Fibroblast of mammary gland (primary cell): ENCODE measurements around the gene PSMB5.
A peak's percentile ranks its signal among the peaks of the same experiment; 100 is the strongest.

Experiments
- DNase-seq: peaks from one replicate; pipeline ENCODE4 v3.0.0-alpha.2; 2010; ENCODE audit warnings: low read depth
- H3K4me3 ChIP-seq: 2 replicates; pipeline ENCODE4 v1.5.1; 2011; ENCODE audit warnings: low read depth, mild to moderate bottlenecking, low read length, moderate library complexity; ENCODE audit not compliant: control insufficient read depth
- TF ChIP-seq, protein P1 (sequence below): conservative IDR thresholded peaks from 2 replicates; pipeline ENCODE4 v1.5.1; 2011; ENCODE audit warnings: low read depth, low read length, inconsistent platforms; ENCODE audit not compliant: control insufficient read depth, insufficient read depth

PSMB5 gene

DNA sequence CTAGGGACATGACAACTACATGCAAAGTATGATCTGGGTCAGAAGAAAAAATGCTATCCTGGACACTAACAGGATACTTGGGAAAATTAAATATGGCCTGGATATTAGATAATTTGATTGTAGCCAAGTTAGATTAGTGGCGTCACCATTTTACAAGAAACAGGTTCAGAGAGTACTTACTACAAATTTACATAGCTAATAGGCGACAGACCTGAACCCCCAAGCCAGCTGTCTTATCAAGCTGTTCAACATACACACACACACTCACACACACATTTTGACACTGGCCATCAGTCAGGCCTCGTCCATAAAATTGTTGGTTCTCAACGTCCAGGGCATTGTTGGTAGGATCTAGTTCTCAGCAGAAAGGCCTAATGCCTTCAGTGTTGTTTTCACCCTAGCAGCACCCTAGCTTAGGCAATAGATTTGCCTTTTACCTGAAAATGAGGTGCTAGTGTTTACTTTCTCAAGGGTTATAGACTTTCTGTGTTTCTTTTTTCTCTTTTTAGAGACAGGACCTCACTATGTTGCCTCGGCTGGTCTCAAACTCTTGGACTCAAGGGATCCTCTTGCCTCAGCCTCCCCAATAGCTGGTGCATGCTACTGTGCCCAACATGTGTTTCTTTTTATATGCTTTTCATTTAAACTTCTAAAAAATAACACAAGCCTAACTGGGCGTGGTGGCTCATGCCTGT, 21.5 kb downstream of the PSMB5 start:
- H3K4me3 ChIP-seq, result no peak overlapping the region
- no peak for DNase-seq
- TF ChIP-seq, protein P1, sequence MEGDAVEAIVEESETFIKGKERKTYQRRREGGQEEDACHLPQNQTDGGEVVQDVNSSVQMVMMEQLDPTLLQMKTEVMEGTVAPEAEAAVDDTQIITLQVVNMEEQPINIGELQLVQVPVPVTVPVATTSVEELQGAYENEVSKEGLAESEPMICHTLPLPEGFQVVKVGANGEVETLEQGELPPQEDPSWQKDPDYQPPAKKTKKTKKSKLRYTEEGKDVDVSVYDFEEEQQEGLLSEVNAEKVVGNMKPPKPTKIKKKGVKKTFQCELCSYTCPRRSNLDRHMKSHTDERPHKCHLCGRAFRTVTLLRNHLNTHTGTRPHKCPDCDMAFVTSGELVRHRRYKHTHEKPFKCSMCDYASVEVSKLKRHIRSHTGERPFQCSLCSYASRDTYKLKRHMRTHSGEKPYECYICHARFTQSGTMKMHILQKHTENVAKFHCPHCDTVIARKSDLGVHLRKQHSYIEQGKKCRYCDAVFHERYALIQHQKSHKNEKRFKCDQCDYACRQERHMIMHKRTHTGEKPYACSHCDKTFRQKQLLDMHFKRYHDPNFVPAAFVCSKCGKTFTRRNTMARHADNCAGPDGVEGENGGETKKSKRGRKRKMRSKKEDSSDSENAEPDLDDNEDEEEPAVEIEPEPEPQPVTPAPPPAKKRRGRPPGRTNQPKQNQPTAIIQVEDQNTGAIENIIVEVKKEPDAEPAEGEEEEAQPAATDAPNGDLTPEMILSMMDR, result no peak

DNA sequence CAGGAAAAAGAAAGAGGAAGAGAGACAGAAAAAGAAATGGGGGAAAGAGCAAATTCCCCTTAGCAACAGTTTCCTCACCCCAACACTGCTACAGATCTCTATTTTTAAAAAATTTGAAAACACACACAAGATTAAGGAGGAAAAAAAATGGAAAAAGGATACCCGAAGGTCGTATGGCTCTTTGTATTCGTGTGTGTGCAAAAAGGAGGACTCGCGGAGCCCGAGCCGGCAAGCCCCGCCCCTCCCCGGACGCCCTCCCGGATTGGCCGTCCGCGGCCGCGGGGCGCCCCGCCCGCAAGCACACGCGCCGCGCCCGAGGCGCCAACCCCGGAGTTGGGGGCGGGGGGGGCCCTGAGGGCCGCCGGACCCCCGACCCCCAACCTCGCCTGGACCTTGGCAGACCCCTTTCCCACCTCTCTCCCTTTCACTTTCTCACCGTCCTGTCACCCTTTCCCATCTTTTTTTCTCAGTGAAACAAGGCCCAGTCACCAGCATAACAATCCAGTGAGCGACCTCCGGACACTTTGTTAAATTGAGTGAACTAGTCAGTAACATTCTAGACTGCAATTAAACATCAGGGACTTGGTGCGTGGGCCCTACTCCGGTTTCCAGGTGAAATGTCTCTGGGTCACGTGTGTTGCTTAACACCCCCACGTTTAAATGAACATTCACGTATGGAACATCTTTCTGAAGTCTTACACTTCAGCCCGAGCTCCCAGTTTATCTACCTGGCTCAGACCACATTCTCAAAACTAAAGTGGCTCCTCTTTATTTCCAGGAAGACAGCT, 24.6 kb downstream of the PSMB5 start, which contains the start of gene C14orf93:
TSS of gene C14orf93 (minus strand) at position 205 of the 788 bp plus-strand sequence. CDS start 11,120 bp downstream, outside the sequence.
- TF ChIP-seq, protein P1, result no peak
- peak; percentile 44 for DNase-seq
- H3K4me3 ChIP-seq, result peak within 1 kb of the TSS; percentile 53

DNA sequence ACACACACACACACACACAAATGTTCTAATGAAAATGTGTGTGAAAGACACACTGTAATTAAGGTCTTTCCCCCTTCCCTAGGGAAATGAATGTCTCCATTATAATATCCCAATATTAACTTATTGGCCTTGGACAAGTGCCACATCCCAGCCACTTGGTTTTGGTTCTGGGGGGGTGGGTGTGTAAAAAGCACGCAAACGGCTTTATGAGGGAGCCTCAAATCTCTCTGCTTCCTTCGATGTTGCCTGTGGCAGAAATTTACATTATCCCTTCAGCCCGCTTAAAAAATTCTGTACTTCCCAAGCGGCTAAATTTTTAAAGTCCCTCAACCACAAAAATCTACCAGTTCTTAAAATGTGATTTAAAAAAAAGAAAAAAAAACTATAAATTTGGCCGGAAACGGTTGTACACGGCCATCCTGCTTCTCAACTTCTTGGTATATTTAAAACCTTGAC, 25.2 kb downstream of the PSMB5 start:
- DNase-seq, result no peak
- TF ChIP-seq, protein P1, result no peak
- peak overlapping the region; percentile 53 for H3K4me3 ChIP-seq

DNA sequence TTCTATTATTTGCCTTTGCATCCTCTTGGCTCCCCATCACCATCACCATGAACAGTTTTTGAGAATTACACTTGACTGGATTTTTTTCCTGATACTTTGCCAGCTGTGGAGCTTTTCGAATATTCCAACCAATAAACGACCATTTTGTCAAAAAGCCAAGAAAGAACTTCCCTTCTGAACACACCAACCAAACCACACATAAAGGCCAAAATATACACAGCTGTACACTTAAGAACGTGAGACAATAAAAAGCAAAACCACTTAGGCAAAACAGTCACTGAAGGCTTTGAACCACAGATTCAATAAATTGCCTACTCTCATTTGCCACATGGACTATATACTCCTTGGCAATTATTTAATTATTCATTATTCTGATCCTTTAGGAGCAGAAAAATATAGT, 25.9 kb downstream of the PSMB5 start:
- peak; percentile 28 for DNase-seq
- TF ChIP-seq, protein P1, result no peak
- H3K4me3 ChIP-seq, result no peak overlapping the region

DNA sequence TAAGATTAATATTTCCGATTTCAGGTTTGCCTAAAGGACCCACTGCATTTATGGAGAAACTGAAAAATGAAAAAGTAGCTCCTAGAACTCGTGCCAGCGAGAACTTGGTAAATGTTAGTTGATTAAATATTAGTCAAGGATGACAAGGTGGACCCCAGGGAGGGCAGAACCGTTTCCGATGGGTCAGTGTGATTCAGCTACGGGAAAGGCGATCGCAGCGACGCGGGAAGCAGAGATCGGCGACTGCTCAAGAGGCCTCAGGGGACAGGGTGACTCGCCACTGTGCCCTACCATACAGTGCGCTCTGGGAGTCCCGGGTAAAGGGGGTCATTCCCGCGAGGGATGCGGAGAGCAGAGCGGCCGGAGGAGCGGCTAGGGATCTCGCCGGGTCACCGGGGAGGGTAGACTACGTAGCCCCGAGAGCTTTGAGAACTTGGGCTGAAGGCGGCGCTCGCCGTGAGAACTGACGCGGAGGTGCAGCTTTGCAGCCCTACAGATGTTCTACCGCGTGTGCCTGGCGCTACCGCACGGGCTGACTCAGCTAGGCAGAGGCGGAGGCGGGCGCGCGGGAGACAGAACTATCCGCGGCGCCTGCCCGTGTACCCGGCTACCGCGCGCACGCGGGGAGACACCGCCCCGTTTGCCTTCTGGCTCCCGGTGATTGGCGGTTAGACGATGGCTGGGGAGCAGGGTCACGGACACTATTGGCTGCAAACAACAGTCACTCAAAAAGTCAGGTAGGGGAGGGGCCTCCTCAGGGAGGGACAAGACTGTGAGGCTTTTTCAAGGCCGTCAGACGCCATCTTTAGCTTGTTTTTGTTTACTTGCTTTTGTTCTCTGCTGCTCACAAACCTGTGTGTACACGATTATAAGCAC, 27.9 kb downstream of the PSMB5 start:
- TF ChIP-seq, protein P1, result peak; percentile 23
- peak; percentile 98 for DNase-seq
- peak overlapping the region; percentile 71 for H3K4me3 ChIP-seq

DNA sequence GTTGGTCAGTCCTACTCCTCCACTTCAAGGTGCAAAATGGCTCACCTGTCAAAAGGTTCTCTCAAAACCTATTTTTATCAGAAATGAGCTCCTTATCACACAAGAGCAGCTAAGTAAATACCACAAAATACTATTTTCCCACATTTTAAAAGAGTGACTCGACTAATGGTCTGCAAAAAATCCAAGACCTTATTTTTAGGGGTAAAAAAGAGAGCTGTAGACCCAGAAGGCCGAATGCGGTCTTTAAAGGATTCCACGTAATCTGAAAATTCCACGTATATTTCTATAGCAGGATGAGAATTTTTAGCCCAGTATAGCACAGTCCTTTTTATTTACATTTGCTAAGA, 28.5 kb downstream of the PSMB5 start:
- peak overlapping the region; percentile 71 for H3K4me3 ChIP-seq
- no peak for DNase-seq
- TF ChIP-seq, protein P1, result no peak
